Right ventricle myocardium inferior (tissue), 1 donor: ENCODE data around the gene LMTK2. TPM values are rescaled to one million over a fixed set of nuclear protein-coding genes. Genes with fewer than 3 reads are reported as not detected.
A peak's percentile ranks its signal among the peaks of the same experiment; 100 is the strongest.
"Not testable (repeated sequence)": the region's sequence is repeated elsewhere in the genome, so short reads cannot be mapped to it uniquely, and the experiment has no call there.

ENCODE experiments used
- ATAC-seq: fragments of 200-7000 bp; cut with Tn5 transposase; one replicate; pipeline ENCODE4 v1.9.1; 2020; ENCODE audit warnings: mild to moderate bottlenecking, moderate library complexity
- DNase-seq: peaks from one replicate; pipeline ENCODE4 v3.0.0; 2021; ENCODE audit errors: missing footprints
- intact Hi-C: fragments of 100-400 bp; cut with DNase I; formaldehyde crosslinking; loops from one replicate; pipeline ENCODE4 v1.11.0; 2022
- total RNA-seq: library from RNA; stranded (reverse); fragmentation: NEBNext Ultra II Directional; extraction: Animal tissue kit (Norgen Biotek cat#: 25700); gene quantifications from one replicate; pipeline ENCODE4 v1.2.1, GENCODE V29; 2021
- donor health status: DM: no; HTN: yes; CAD: no; lungs with severe emphysema.

The LMTK2 gene
- total RNA-seq, 1 donor from 2014 or later: 22.5 TPM

DNA sequence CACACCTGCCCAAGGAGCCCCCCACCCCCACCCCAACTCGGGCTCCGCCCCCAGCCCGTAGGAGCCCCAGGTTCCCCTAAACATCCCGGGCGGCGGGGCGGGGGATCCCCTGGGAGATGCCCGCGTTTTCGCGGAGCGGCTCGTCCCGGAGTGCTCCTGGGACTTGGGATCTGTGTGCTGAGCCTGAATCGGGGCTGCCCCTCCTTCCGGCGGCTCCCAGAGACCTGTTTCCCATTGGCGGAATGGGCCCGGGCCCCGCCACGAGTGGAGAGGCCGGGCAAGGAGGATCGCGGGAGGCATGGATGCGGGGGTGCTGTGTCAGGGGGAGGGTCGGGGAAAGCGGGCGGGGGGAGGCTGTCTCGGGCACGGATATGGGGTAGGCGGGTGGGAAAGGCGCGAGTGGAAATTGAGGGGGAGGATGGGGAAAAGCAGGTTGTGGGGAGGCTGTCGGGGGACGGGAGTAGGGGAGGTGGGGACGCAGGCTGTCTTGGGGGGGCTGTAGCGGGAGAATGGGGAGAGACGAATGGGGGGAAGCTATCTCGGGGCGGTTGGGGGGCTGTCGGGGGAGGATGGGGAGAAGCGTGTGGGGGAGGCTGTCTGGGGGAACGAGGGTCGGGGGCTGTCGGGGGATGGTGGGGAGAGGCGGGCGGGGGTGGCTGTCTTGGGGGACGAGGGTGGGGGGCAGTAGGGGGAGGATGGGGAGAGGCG is 104.0 kb downstream of the LMTK2 start:
- intact Hi-C loops: no loop called here
- DNase-seq (no peak), ATAC-seq (no peak)

GRCh38 chr7:98211221-98211675 is 104.6 kb downstream of the LMTK2 start, which contains the start of gene BHLHA15:
Gene BHLHA15, plus strand, starts transcription at chr7:98211439. Its CDS starts 871 bp downstream, at chr7:98212310.
- ATAC-seq (no peak), DNase-seq (no peak)
- intact Hi-C loops: no loop called here

- no peak for DNase-seq
- ATAC-seq: no peak
- intact Hi-C loops: no loop called here
Measured at GRCh38 chr7:98211676-98212531, 105.2 kb downstream of the LMTK2 start.

GRCh38 chr7:98212532-98213041 is 105.9 kb downstream of the LMTK2 start:
- intact Hi-C loops: no loop called here
- DNase-seq: no peak

GRCh38 chr7:98213296-98213887 is 106.7 kb downstream of the LMTK2 start:
- ATAC-seq (no peak), DNase-seq (no peak)
- intact Hi-C loops: no loop called here

More at GRCh38 chr7:98212532-98213041, 105.9 kb downstream of the LMTK2 start:
- no peak for ATAC-seq

DNA sequence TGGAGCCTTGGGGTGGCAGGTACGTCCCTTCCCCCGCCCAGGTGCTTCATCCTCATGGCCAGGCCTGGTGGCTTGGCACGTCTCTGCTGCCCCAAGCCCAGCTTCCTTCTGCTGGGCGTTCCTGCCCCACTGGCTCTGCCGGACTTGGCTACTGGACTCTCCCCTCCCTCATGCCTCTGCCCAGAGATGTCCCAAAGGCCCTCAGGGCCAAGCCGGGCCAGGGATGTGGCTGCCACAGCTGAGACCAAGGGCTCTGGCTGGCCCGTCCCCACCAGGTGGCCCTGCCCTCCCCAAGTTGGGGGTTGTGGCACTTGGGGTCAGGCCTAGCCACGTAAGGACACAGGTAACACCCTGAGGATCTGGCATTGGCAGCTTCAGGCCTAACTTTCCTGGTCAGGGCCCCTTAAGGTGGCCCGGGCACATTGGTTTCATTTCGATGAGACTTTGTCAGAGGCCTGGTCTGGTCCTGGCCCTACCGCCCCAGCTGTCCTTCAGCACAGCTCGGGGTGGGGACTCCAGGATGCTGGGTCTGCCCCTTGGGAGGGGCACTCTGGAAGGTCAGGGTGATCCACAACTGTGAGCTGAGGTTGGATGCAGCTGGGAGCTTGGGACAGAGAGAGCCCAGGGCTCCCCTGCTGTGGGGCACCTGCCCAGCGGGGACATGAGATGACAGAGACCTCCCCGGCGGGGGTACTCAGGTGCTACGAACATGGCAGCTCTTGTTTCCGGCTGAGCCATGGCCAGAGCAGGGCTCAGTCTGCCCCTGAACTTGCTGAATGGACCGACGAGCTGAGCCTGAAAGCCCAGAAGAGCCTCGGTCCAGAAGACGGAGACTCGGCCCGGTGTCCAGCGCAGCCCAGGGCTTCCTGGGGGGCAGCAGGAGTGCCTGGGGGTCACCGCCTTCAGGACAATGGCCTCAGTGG is 107.5 kb downstream of the LMTK2 start:
- ATAC-seq: no peak
- intact Hi-C loops: no loop called here
- no peak for DNase-seq

GRCh38 chr7:98214811-98215321 is 108.2 kb downstream of the LMTK2 start:
- DNase-seq: no peak
- intact Hi-C loops: no loop called here
- no peak for ATAC-seq

DNA sequence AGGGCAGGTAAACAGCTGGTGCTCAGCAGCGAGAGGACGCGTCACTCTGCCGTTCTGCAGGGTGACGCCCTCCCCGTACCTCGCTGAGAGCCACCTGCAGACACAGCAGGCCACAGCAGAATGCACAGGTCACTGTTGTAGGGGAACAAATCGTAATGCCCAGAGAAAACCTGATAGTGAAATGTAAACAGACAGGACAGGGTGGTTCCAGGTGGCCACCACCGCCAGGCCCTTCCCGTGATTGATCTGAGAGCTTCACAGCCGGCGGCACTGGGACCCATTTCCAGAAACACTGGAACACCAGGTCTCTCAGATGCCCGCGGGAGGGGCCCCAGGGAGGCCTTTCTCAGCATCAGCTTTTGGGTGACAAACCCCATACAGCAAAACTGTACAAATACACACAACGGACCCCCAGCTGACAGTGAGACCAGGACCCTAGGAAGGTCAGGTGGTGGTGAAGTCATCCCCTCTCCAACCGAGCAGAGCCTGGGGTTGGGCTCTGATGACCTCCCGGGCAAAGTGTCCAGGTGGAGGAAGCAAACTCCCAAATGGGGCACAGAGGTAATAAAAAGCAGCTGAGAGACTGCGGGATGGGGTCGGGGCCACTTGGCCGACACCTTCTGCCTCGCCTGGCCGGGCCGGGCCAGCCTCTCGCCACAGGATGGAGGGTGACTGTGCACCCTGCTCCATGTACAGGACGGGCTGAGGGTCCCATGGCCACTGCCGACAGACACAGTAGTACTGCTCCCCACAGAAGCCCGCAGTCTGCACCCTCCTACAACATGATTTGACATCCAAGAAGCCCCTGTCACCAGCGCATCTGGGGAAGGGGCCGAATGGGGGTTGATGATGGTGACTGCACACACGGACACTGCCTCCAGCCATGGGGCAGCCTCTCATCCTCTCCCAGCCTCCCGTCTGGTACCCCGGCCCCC is 109.2 kb downstream of the LMTK2 start:
- no peak for ATAC-seq
- no peak for DNase-seq
- intact Hi-C loops: no loop called here

DNA sequence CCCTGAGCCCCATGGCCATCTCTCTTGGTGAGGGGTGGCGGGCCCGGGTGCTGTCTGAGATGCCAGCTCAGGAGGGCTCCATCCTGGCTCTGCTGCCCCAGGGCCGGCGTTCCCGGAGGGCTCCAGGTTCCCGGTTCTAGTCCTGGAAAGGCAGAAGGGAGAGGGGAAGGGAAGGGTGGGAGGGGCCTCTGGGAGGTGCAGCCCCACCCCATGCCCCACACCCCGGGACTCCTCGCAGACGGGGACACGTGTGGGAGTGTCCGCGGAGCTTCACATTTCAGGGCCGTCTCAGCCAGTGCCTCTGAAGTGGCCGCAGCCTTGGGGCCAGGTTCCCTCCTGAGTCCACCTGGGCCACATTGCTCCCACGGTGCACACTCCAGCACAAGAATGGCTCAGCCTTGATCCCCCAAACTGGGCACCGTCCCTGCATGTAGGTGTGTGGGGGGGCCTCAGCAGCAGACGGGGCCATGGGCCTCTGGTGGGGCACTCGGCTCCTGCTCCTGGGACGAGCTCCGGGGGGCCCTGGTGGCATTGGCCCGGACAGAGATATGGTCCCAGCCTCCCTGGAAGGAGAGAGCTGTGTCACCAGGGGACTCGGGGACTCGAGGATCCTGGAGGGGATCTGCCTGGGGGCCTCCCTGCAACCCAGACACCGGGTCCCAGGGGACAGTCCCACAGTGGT is 110.4 kb downstream of the LMTK2 start:
- intact Hi-C loops: no loop called here
- DNase-seq: peak; percentile 34
- ATAC-seq: no peak

GRCh38 chr7:98217623-98218582 is 111.2 kb downstream of the LMTK2 start:
- intact Hi-C loops: no loop called here
- ATAC-seq: no peak
- DNase-seq: peak; percentile 72

- ATAC-seq, intact Hi-C loops, DNase-seq: not testable (repeated sequence)
Measured at GRCh38 chr7:98219382-98219781, 112.7 kb downstream of the LMTK2 start.

GRCh38 chr7:98221611-98222532 is 115.2 kb downstream of the LMTK2 start:
- DNase-seq: peak; percentile 56

DNA sequence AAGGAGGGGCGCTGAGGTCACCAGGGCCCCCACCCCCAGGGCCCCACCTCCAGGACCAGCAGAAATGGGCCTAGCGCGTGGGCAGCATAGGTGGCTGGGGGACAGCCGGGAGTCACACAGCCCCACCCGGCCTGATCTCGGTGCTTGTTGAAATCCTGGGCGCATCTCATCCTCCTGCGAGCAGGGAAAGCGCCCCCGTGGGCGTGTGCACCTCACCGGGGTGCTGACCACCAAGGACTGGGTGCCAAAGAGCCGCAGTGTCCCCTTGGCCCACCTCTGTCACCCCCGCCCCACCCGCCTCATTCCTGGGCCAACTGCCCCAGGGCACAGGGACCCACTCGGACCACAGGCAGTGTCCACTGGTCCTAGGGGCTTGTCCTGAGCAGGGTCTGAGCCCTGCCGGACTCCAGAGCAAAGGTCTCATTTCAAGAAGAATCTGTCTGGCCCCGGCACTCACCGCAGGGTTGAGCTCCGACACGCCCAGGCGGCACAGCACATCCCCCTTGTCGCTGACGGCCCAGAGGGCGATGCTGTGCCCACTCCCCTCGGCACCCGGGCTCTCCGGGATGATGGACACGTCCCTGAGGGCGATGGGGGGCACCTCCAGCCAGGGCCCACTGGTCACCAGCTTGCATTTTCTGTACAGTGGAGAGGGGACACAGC is 116.0 kb downstream of the LMTK2 start:
- ATAC-seq: no peak
- intact Hi-C loops: no loop called here
- DNase-seq: no peak

More at GRCh38 chr7:98221611-98222532, 115.2 kb downstream of the LMTK2 start:
- no peak for ATAC-seq
- intact Hi-C loops: no loop called here

GRCh38 chr7:98223351-98223897 is 116.8 kb downstream of the LMTK2 start:
- intact Hi-C loops: no loop called here
- ATAC-seq: no peak
- DNase-seq: peak; percentile 28
